HPDE6-E6E7 (cell line): ENCODE data around the gene TENM4.

ENCODE experiments used
- DNase-seq: peaks from one replicate; pipeline ENCODE4 v3.0.0; 2011; ENCODE audit warnings: missing footprints; ENCODE audit errors: extremely low spot score

The TENM4 gene

GRCh38 chr11:79119491-79120284 lies 321.1 kb downstream of the TENM4 start:
- DNase-seq = no peak

GRCh38 chr11:79117488-79117887 lies 323.3 kb downstream of the TENM4 start:
- no peak for DNase-seq

GRCh38 chr11:79116600-79116999 lies 324.2 kb downstream of the TENM4 start:
- no peak for DNase-seq

- DNase-seq = no peak
These were observed 327.7 kb downstream of the TENM4 start for GRCh38 chr11:79113054-79113690.

- no peak for DNase-seq
These were observed 330.0 kb downstream of the TENM4 start for GRCh38 chr11:79110796-79111195.

GRCh38 chr11:79110321-79110720 lies 330.5 kb downstream of the TENM4 start:
- DNase-seq = no peak

- DNase-seq = no peak
These were observed 332.0 kb downstream of the TENM4 start for GRCh38 chr11:79108851-79109250.

GRCh38 chr11:79102840-79103239 lies 338.0 kb downstream of the TENM4 start:
- DNase-seq = no peak

- DNase-seq = no peak
These were observed 339.2 kb downstream of the TENM4 start for GRCh38 chr11:79101656-79102055.

GRCh38 chr11:79100093-79100910 lies 340.5 kb downstream of the TENM4 start:
- peak; percentile 83 for DNase-seq

- no peak for DNase-seq
These were observed 342.7 kb downstream of the TENM4 start for GRCh38 chr11:79098146-79098545.

- DNase-seq = no peak
These were observed 343.5 kb downstream of the TENM4 start for GRCh38 chr11:79097246-79097875.

- DNase-seq = no peak
These were observed 345.4 kb downstream of the TENM4 start for GRCh38 chr11:79095424-79095823.

- no peak for DNase-seq
These were observed 346.2 kb downstream of the TENM4 start for GRCh38 chr11:79094616-79095015.

GRCh38 chr11:79092791-79093353 lies 348.0 kb downstream of the TENM4 start:
- DNase-seq = peak; percentile 78

- DNase-seq = no peak
These were observed 350.6 kb downstream of the TENM4 start for GRCh38 chr11:79090191-79090705.

GRCh38 chr11:79089601-79090000 lies 351.2 kb downstream of the TENM4 start:
- no peak for DNase-seq

- DNase-seq = no peak
These were observed 351.9 kb downstream of the TENM4 start for GRCh38 chr11:79088967-79089366.

GRCh38 chr11:79087961-79088318 lies 352.9 kb downstream of the TENM4 start:
- no peak for DNase-seq

GRCh38 chr11:79087238-79087960 lies 353.4 kb downstream of the TENM4 start:
- DNase-seq = no peak

GRCh38 chr11:79086056-79086455 lies 354.8 kb downstream of the TENM4 start:
- no peak for DNase-seq
